Natural killer cell treated with Interleukin-12 subunit alpha and Interleukin-12 subunit beta and Interleukin-15 and Interleukin-18, amount 100 ng/mL, for 72 hours (primary cell): ENCODE data around the gene FZD10. TPM values are rescaled to one million over a fixed set of nuclear protein-coding genes. Genes with fewer than 3 reads are reported as not detected.

ENCODE experiments used
- ATAC-seq, 2 donors: fragments of 150-1000 bp; cut with Tn5 transposase in 1 of 2; sonication (Bioruptor Pico), chemical (Tn5 transposase) in 1 of 2; 2 replicates each; pipeline ENCODE4 v1.10.0; 2021
- DNase-seq: peaks from one replicate; pipeline ENCODE4 v3.0.0; 2022; ENCODE audit warnings: low spot score
- H3K27ac Mint-ChIP-seq, 2 donors: 1 replicate in 1 of 2; 2 replicates in 1 of 2; pipeline ENCODE4 v1.8.0; 2022; ENCODE audit warnings: mixed read lengths in 2 of 2, mild to moderate bottlenecking in 1 of 2, moderate library complexity in 1 of 2
- H3K27me3 Mint-ChIP-seq, 2 donors: 1 replicate in 1 of 2; 2 replicates in 1 of 2; pipeline ENCODE4 v1.8.0; 2022; ENCODE audit warnings: mixed read lengths in 2 of 2
- H3K36me3 Mint-ChIP-seq: one replicate; pipeline ENCODE4 v1.8.0; 2022; ENCODE audit warnings: mixed read lengths
- H3K4me1 Mint-ChIP-seq, 2 donors: 1 replicate in 1 of 2; 2 replicates in 1 of 2; pipeline ENCODE4 v1.8.0; 2022; ENCODE audit warnings: low read depth in 2 of 2, mixed read lengths in 2 of 2, mild to moderate bottlenecking in 1 of 2
- H3K4me3 Mint-ChIP-seq: one replicate; pipeline ENCODE4 v1.8.0; 2022; ENCODE audit warnings: mixed read lengths
- H3K9me3 Mint-ChIP-seq: 2 replicates; pipeline ENCODE4 v1.8.0; 2022; ENCODE audit warnings: mixed read lengths
- total RNA-seq, 2 donors: library from RNA; stranded (reverse); gene quantifications; one replicate each; pipeline ENCODE4 v1.2.3, GENCODE V29; 2022

FZD10 gene
- total RNA-seq = not detected

GRCh38 chr12:130162267-130162666 lies at the start of gene FZD10:
Gene FZD10, plus strand, starts transcription at chr12:130162464. Its CDS starts 479 bp downstream, at chr12:130162943.
- no peaks in the 10 kb centered on the region for H3K36me3 Mint-ChIP-seq
- H3K9me3 Mint-ChIP-seq = no peaks in the 10 kb centered on the region
- H3K4me1 Mint-ChIP-seq = no peaks in the 10 kb centered on the region
- no peak for DNase-seq
- peaks cover 24 to 38% of the 10 kb centered on the region in 2 donors for H3K27me3 Mint-ChIP-seq
- no peak for ATAC-seq
- no peak within 1 kb of the TSS for H3K4me3 Mint-ChIP-seq
- H3K27ac Mint-ChIP-seq = no peak within 1 kb of the TSS

GRCh38 chr12:130114952-130115351 lies 47.3 kb upstream of the FZD10 start:
- no peak overlapping the region for H3K27ac Mint-ChIP-seq
- ATAC-seq (no peak), DNase-seq (no peak)
- peaks cover 3% of the 10 kb centered on the region for H3K9me3 Mint-ChIP-seq
- H3K27me3 Mint-ChIP-seq = peaks cover 10 to 13% of the 10 kb centered on the region in 2 donors
- no peaks in the 10 kb centered on the region for H3K36me3 Mint-ChIP-seq
- H3K4me1 Mint-ChIP-seq = no peaks in the 10 kb centered on the region
- no peak overlapping the region for H3K4me3 Mint-ChIP-seq

- Mint-ChIP-seq H3K4me3 (no peak overlapping the region), H3K27me3 (peaks cover 5 to 8% of the 10 kb centered on the region in 2 donors), H3K36me3 (no peaks in the 10 kb centered on the region), H3K9me3 (peaks cover 3% of the 10 kb centered on the region), H3K27ac (no peak overlapping the region), H3K4me1 (no peaks in the 10 kb centered on the region)
- ATAC-seq (peak in 1 of 2 donors; percentile 7), DNase-seq (no peak)
These were observed 46.6 kb upstream of the FZD10 start for GRCh38 chr12:130115646-130116045.

- no peak for ATAC-seq
- H3K4me3 Mint-ChIP-seq = no peak overlapping the region
- no peaks in the 10 kb centered on the region for H3K36me3 Mint-ChIP-seq
- H3K4me1 Mint-ChIP-seq = no peaks in the 10 kb centered on the region
- DNase-seq = no peak
- no peak overlapping the region for H3K27ac Mint-ChIP-seq
- H3K9me3 Mint-ChIP-seq = peaks cover 3% of the 10 kb centered on the region
- H3K27me3 Mint-ChIP-seq = peaks cover 5 to 9% of the 10 kb centered on the region in 2 donors
These were observed 45.5 kb upstream of the FZD10 start for GRCh38 chr12:130116791-130117190.

- H3K27me3 Mint-ChIP-seq = peaks cover under 1 to 6% of the 10 kb centered on the region in 2 donors
- no peaks in the 10 kb centered on the region for H3K36me3 Mint-ChIP-seq
- H3K4me1 Mint-ChIP-seq = no peaks in the 10 kb centered on the region
- peaks cover 3% of the 10 kb centered on the region for H3K9me3 Mint-ChIP-seq
- no peak for DNase-seq
- no peak for ATAC-seq
- H3K27ac Mint-ChIP-seq = no peak overlapping the region
- H3K4me3 Mint-ChIP-seq = no peak overlapping the region
These were observed 45.0 kb upstream of the FZD10 start for GRCh38 chr12:130117233-130117632.

GRCh38 chr12:130117701-130118100 lies 44.6 kb upstream of the FZD10 start:
- ATAC-seq (no peak), DNase-seq (no peak)
- Mint-ChIP-seq H3K4me1 (no peaks in the 10 kb centered on the region), H3K27me3 (peaks cover 0 to 6% of the 10 kb centered on the region in 2 donors), H3K4me3 (no peak overlapping the region), H3K27ac (no peak overlapping the region), H3K9me3 (peaks cover 3% of the 10 kb centered on the region), H3K36me3 (no peaks in the 10 kb centered on the region)

GRCh38 chr12:130118181-130118580 lies 44.1 kb upstream of the FZD10 start:
- no peaks in the 10 kb centered on the region for H3K36me3 Mint-ChIP-seq
- DNase-seq (no peak), ATAC-seq (no peak)
- no peak overlapping the region for H3K27ac Mint-ChIP-seq
- H3K4me3 Mint-ChIP-seq = no peak overlapping the region
- H3K4me1 Mint-ChIP-seq = no peaks in the 10 kb centered on the region
- H3K9me3 Mint-ChIP-seq = peaks cover 3% of the 10 kb centered on the region
- peaks cover 0 to 6% of the 10 kb centered on the region in 2 donors for H3K27me3 Mint-ChIP-seq

GRCh38 chr12:130119241-130119861 lies 42.9 kb upstream of the FZD10 start:
- H3K4me1 Mint-ChIP-seq = no peaks in the 10 kb centered on the region
- ATAC-seq (no peak), DNase-seq (no peak)
- H3K27me3 Mint-ChIP-seq = peaks cover 0 to 6% of the 10 kb centered on the region in 2 donors
- H3K4me3 Mint-ChIP-seq = no peak overlapping the region
- H3K9me3 Mint-ChIP-seq = peaks cover 3% of the 10 kb centered on the region
- no peaks in the 10 kb centered on the region for H3K36me3 Mint-ChIP-seq
- H3K27ac Mint-ChIP-seq = no peak overlapping the region

- DNase-seq (no peak), ATAC-seq (peak in 1 of 2 donors; percentile 11)
- Mint-ChIP-seq H3K4me1 (no peaks in the 10 kb centered on the region), H3K4me3 (no peak overlapping the region), H3K9me3 (peaks cover 3% of the 10 kb centered on the region), H3K27ac (no peak overlapping the region), H3K27me3 (peaks cover 0 to 6% of the 10 kb centered on the region in 2 donors), H3K36me3 (no peaks in the 10 kb centered on the region)
These were observed 42.1 kb upstream of the FZD10 start for GRCh38 chr12:130120012-130120805.

GRCh38 chr12:130121226-130122000 lies 40.9 kb upstream of the FZD10 start:
- H3K27me3 Mint-ChIP-seq = peaks cover 0 to 6% of the 10 kb centered on the region in 2 donors
- ATAC-seq = no peak
- DNase-seq = no peak
- H3K27ac Mint-ChIP-seq = no peak overlapping the region
- H3K36me3 Mint-ChIP-seq = no peaks in the 10 kb centered on the region
- no peaks in the 10 kb centered on the region for H3K4me1 Mint-ChIP-seq
- H3K9me3 Mint-ChIP-seq = peaks cover 3% of the 10 kb centered on the region
- H3K4me3 Mint-ChIP-seq = no peak overlapping the region

- Mint-ChIP-seq H3K27ac (no peak overlapping the region), H3K27me3 (peaks cover 0 to 6% of the 10 kb centered on the region in 2 donors), H3K36me3 (no peaks in the 10 kb centered on the region), H3K4me3 (no peak overlapping the region), H3K4me1 (no peaks in the 10 kb centered on the region), H3K9me3 (peaks cover 3% of the 10 kb centered on the region)
- DNase-seq = no peak
- no peak for ATAC-seq
These were observed 39.9 kb upstream of the FZD10 start for GRCh38 chr12:130122356-130122755.

GRCh38 chr12:130124106-130124505 lies 38.2 kb upstream of the FZD10 start:
- no peak overlapping the region for H3K27ac Mint-ChIP-seq
- no peak overlapping the region for H3K4me3 Mint-ChIP-seq
- peaks cover 0 to 6% of the 10 kb centered on the region in 2 donors for H3K27me3 Mint-ChIP-seq
- H3K36me3 Mint-ChIP-seq = no peaks in the 10 kb centered on the region
- peaks cover 3% of the 10 kb centered on the region for H3K9me3 Mint-ChIP-seq
- H3K4me1 Mint-ChIP-seq = no peaks in the 10 kb centered on the region
- no peak for DNase-seq
- peak in 1 of 2 donors; percentile 16 for ATAC-seq

GRCh38 chr12:130124605-130125244 lies 37.5 kb upstream of the FZD10 start:
- no peak for DNase-seq
- no peak overlapping the region for H3K4me3 Mint-ChIP-seq
- ATAC-seq = no peak
- peaks cover 0 to 5% of the 10 kb centered on the region in 2 donors for H3K27me3 Mint-ChIP-seq
- no peaks in the 10 kb centered on the region for H3K4me1 Mint-ChIP-seq
- no peak overlapping the region for H3K27ac Mint-ChIP-seq
- peaks cover 2% of the 10 kb centered on the region for H3K9me3 Mint-ChIP-seq
- H3K36me3 Mint-ChIP-seq = no peaks in the 10 kb centered on the region
